Lower leg skin (tissue), 3 donors: Measurements from ENCODE around the gene ATG101.

Experiments used
- POLR2A ChIP-seq, 2 donors: fragments of 450-650 bp; IDR thresholded peaks; one replicate each; pipeline ENCODE4 v1.6.1; 2016 to 2017; ENCODE audit warnings: antibody characterized with exemption in 2 of 2, mild to moderate bottlenecking in 1 of 2, moderate library complexity in 1 of 2
- TF ChIP-seq, protein P1 (sequence below), 3 donors: fragments of 450-650 bp; IDR thresholded peaks; one replicate each; pipeline ENCODE4 v1.5.1; 2016; ENCODE audit warnings: antibody characterized with exemption in 3 of 3, mild to moderate bottlenecking in 3 of 3, moderate library complexity in 2 of 3

DNA sequence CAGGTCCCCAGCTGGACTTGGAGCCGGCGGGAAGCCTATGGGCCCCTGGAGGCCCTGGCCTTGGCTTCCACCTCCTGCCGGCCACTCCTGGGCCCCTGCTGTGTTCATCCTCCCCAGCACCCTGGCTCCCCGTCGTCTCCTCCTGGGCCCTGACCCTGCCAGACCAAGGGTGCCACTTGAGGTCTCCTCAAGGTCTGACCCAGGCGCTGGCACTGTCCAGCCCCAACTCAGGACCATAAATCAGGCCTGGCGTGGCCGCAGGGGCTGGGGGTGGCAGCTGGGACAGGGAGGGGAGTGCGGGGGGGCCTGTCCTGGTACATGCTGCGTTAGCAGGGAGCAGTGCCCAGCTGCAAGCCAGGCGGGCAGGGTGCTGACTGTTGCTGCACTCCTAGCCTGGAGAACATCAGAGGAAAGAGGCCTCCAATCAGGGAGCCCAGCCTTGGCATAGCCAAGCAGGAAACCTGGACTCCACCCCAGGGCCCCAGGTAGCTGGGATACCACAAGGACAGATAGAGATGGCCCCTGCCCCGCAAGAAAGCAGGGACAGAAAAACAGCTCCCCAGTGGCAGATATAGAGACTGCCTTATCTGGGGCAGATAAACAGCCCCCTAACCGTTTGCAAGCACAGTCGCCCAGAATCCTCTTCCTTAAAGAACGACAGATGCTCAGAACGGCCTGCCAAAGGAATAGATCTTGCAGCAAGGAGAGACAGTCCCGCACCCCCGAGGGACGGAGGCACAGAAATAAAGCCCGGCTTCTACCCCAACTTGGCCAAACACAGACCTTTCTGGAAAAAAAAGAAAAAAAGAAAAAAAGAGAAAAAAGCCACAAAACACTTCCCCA lies 6.5 kb upstream of the ATG101 start:
- no peak for TF ChIP-seq POLR2A (IDR thresholded peaks at IDR 0.05)
- TF ChIP-seq, protein P1, sequence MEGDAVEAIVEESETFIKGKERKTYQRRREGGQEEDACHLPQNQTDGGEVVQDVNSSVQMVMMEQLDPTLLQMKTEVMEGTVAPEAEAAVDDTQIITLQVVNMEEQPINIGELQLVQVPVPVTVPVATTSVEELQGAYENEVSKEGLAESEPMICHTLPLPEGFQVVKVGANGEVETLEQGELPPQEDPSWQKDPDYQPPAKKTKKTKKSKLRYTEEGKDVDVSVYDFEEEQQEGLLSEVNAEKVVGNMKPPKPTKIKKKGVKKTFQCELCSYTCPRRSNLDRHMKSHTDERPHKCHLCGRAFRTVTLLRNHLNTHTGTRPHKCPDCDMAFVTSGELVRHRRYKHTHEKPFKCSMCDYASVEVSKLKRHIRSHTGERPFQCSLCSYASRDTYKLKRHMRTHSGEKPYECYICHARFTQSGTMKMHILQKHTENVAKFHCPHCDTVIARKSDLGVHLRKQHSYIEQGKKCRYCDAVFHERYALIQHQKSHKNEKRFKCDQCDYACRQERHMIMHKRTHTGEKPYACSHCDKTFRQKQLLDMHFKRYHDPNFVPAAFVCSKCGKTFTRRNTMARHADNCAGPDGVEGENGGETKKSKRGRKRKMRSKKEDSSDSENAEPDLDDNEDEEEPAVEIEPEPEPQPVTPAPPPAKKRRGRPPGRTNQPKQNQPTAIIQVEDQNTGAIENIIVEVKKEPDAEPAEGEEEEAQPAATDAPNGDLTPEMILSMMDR (IDR thresholded peaks at IDR 0.05) = no peak
